Upper lobe of left lung (tissue), 6 donors: Measurements from ENCODE around the gene ALPI. TPM values are rescaled to one million over a fixed set of nuclear protein-coding genes. Genes with fewer than 3 reads are reported as not detected.

ENCODE experiments used
- ATAC-seq, 2 donors: fragments of 200-7000 bp; cut with Tn5 transposase; one replicate each; pipeline ENCODE4 v1.9.1; 2022; ENCODE audit warnings: mild to moderate bottlenecking in 2 of 2, moderate library complexity in 2 of 2; ENCODE audit not compliant: low FRiP score in 2 of 2
- DNase-seq, 2 donors: peaks; one replicate each; pipeline ENCODE4 v3.0.0-alpha.2; 2019 to 2020
- H3K27ac ChIP-seq, 4 donors: fragments of 200-600 bp; sonication (generic); one replicate each; pipeline ENCODE4 v1.5.1; 2016 to 2019
- H3K27me3 ChIP-seq, 4 donors: fragments of 200-600 bp; sonication (generic); one replicate each; pipeline ENCODE4 v1.5.1; 2017 to 2019
- H3K36me3 ChIP-seq, 4 donors: fragments of 200-600 bp; sonication (generic); one replicate each; pipeline ENCODE4 v1.5.1; 2016 to 2019
- H3K4me1 ChIP-seq, 4 donors: fragments of 200-600 bp; sonication (generic); one replicate each; pipeline ENCODE4 v1.5.1; 2018 to 2019
- H3K4me3 ChIP-seq, 4 donors: fragments of 200-600 bp; sonication (generic); one replicate each; pipeline ENCODE4 v1.5.1; 2017 to 2019; ENCODE audit warnings: mild to moderate bottlenecking in 2 of 4, moderate library complexity in 1 of 4
- H3K9me3 ChIP-seq, 4 donors: fragments of 200-600 bp; sonication (generic); one replicate each; pipeline ENCODE4 v1.5.1; 2018 to 2019
- EP300 ChIP-seq, 4 donors: sonication (generic); formaldehyde crosslinking; IDR thresholded peaks; one replicate each; pipeline ENCODE4 v1.5.1; 2017; ENCODE audit warnings: antibody characterized with exemption in 4 of 4, control low read depth in 2 of 4
- POLR2A ChIP-seq, 4 donors: fragments of 450-650 bp; IDR thresholded peaks; one replicate each; pipeline ENCODE4 v1.5.1; 2016 to 2017; ENCODE audit warnings: antibody characterized with exemption in 4 of 4, mild to moderate bottlenecking in 2 of 4
- POLR2AphosphoS5 ChIP-seq, 2 donors: sonication (generic); formaldehyde crosslinking; IDR thresholded peaks; one replicate each; pipeline ENCODE4 v1.5.1; 2017; ENCODE audit warnings: antibody characterized with exemption in 2 of 2
- WGBS, 2 donors: methylation state at CpG; one replicate each; pipeline ENCODE4 v1.1.5; 2017 to 2018; 5-methylcytosine and 5-hydroxymethylcytosine counted together
- total RNA-seq, 6 donors: library from RNA; depleted of rRNA in 4 of 6; stranded (reverse); fragments of >200 nt in 4 of 6; gene quantifications; one replicate each; pipeline versions ENCODE4 v1.1.0 to v1.2.1, GENCODE V29; 2016 to 2021
- TF ChIP-seq, protein P1 (sequence below), 6 experiments: fragments of 450-650 bp in 4 of 6; fragments of 200-600 bp in 2 of 6; sonication (generic) in 2 of 6; IDR thresholded peaks; one replicate each; pipeline ENCODE4 v1.5.1; 2016 to 2019; ENCODE audit warnings: antibody characterized with exemption in 6 of 6
- donor health status: DM: no; HTN: no; CAD: no; lungs with moderate emphysema.
- donor health status: DM: no; HTN: yes; CAD: no; lungs with severe emphysema.

ALPI gene
- total RNA-seq, 6 donors from 2014 or later = not detected

DNA sequence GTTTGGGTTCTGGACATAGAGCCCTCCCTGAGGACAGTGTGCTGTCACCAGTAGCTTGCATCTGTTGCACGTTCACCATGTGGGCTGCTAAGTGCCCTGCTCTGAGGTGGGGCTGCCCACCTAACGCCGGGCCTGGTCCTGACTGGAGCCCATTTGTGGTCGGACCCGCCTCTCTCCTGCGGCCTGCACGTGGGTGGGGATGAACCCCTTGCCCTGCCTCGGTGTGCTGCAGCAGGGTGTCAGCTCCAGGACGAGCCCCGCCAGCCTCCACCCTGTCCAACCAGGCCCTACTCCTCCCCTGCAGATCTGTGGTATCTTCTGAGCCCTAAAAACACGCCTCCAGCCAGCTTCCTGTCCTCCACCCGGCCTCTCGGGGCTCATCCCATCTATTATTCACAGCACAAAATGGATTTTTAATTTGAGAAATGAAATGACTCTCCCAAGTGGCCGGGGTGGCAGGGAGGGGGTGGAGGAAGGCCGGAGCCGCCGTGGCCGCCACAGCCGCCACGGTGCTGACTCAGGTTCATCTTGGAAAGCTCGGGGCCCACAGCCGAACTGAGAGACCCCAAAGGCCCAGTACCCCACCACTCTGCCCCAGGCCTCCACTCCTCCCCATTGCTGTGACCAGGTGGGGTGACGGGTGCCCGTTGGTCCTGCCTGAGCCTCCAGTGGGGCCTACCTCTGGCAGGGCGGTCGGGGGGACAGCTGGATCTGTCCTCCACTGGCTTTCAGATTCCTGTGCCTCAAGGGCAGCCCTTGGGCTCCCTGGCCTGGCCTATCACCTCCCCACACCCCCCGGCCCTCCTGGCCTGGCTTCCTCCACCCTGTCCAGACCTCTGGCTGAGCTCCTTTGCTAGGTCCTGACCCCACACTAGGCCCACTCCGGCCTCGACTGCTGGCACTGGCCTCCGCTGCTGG lies 34.5 kb downstream of the ALPI start:
- TF ChIP-seq, protein P1, sequence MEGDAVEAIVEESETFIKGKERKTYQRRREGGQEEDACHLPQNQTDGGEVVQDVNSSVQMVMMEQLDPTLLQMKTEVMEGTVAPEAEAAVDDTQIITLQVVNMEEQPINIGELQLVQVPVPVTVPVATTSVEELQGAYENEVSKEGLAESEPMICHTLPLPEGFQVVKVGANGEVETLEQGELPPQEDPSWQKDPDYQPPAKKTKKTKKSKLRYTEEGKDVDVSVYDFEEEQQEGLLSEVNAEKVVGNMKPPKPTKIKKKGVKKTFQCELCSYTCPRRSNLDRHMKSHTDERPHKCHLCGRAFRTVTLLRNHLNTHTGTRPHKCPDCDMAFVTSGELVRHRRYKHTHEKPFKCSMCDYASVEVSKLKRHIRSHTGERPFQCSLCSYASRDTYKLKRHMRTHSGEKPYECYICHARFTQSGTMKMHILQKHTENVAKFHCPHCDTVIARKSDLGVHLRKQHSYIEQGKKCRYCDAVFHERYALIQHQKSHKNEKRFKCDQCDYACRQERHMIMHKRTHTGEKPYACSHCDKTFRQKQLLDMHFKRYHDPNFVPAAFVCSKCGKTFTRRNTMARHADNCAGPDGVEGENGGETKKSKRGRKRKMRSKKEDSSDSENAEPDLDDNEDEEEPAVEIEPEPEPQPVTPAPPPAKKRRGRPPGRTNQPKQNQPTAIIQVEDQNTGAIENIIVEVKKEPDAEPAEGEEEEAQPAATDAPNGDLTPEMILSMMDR (IDR thresholded peaks at IDR 0.05) = no peak
- TF ChIP-seq POLR2AphosphoS5 (IDR thresholded peaks at IDR 0.05) (no peak), EP300 (IDR thresholded peaks at IDR 0.05) (no peak), POLR2A (IDR thresholded peaks at IDR 0.05) (no peak)
- Histone ChIP-seq H3K27ac (no peak overlapping the region), H3K27me3 (peaks cover 0 to 35% (median 22%) of the 10 kb centered on the region in 4 donors), H3K9me3 (no peaks in the 10 kb centered on the region), H3K4me3 (no peak overlapping the region), H3K36me3 (no peaks in the 10 kb centered on the region), H3K4me1 (peaks cover 7 to 26% (median 14%) of the 10 kb centered on the region in 4 donors)
- 81 to 84% methylated on average over 22 to 27 of the region's 30 CpGs for WGBS, 2 donors
- DNase-seq = no peak
- no peak for ATAC-seq

DNA sequence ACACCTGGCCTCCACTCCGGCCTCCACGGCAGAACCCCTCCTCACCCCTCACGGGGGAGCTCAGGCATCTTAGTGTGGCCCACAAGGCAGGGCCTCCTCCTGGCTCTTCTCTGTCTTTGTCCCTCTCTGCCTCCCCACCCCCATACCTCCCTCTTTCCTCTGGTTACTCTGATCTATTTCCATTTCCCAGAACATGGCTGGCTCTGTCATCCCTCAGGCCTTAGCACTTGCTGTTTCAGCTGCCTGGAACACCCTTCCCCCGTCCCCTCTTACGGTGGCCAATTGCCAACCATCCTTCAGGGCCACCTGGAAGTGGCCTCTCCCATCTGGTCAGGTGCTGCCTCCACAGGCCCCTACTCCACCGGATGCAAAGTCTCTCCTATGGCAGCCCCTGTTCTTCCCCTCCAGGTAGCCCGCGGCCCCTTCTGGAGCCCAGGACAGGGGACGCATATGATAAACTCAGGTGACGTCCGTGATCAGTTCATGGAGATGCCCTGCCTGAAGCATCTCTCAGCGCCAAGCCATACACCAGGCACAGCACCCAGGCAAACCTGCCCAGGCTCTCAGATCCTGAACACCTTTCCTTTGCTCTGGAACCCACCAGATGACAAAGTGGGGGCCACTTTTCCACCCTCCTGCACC lies 35.3 kb downstream of the ALPI start:
- Histone ChIP-seq H3K4me3 (no peak overlapping the region), H3K27me3 (peaks cover 0 to 27% (median 17%) of the 10 kb centered on the region in 4 donors), H3K27ac (no peak overlapping the region), H3K36me3 (no peaks in the 10 kb centered on the region), H3K9me3 (no peaks in the 10 kb centered on the region), H3K4me1 (peaks cover 7 to 18% (median 9%) of the 10 kb centered on the region in 4 donors)
- no peak for DNase-seq
- WGBS, 2 donors = 87 to 92% methylated on average over 12 of the region's 12 CpGs
- no peak for TF ChIP-seq POLR2A (IDR thresholded peaks at IDR 0.05)
- TF ChIP-seq EP300 (IDR thresholded peaks at IDR 0.05) = no peak
- TF ChIP-seq POLR2AphosphoS5 (IDR thresholded peaks at IDR 0.05) = no peak
- TF ChIP-seq, protein P1 (IDR thresholded peaks at IDR 0.05) = no peak
- ATAC-seq = no peak

DNA sequence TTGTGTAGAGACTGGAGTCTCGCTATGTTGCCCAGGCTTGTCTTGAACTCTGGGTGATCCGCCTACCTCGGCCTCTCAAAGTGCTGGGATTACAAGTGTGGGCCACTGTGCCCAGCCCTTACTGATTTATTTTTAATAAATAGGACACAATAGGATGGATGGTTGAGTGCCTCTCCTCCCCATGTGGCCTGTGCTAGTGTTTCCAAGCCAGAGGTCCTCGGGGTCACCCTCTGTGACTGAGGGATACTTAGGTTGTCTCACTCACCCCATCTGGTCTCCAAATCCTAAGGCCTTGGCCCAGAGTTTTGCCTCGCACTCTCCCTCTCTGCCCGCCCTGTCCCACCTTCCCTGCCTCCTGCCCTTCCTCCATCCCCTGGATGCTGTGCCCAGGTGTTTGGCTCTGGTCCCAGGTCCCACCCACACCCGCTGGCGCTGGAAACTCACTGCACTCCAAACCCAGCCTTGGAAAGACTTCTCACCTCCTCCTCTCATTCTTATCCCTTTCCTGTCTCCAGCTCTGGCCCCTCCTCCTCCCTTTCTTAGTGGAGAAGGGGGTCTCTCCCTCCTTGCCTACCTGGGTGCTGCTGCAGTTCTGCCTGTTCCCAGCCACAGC lies 36.4 kb downstream of the ALPI start:
- TF ChIP-seq EP300 (IDR thresholded peaks at IDR 0.05) = no peak
- TF ChIP-seq, protein P1 (IDR thresholded peaks at IDR 0.05) = no peak
- TF ChIP-seq POLR2AphosphoS5 (IDR thresholded peaks at IDR 0.05) = no peak
- TF ChIP-seq POLR2A (IDR thresholded peaks at IDR 0.05) = no peak
- DNase-seq (no peak), ATAC-seq (no peak)
- Histone ChIP-seq H3K4me3 (no peak overlapping the region), H3K27me3 (peaks cover 0 to 17% (median 6%) of the 10 kb centered on the region in 4 donors), H3K27ac (no peak overlapping the region), H3K9me3 (no peaks in the 10 kb centered on the region), H3K4me1 (peaks cover 0 to 8% (median 3%) of the 10 kb centered on the region in 4 donors), H3K36me3 (no peaks in the 10 kb centered on the region)
- WGBS, 2 donors = 67 to 69% methylated on average over 8 of the region's 8 CpGs

DNA sequence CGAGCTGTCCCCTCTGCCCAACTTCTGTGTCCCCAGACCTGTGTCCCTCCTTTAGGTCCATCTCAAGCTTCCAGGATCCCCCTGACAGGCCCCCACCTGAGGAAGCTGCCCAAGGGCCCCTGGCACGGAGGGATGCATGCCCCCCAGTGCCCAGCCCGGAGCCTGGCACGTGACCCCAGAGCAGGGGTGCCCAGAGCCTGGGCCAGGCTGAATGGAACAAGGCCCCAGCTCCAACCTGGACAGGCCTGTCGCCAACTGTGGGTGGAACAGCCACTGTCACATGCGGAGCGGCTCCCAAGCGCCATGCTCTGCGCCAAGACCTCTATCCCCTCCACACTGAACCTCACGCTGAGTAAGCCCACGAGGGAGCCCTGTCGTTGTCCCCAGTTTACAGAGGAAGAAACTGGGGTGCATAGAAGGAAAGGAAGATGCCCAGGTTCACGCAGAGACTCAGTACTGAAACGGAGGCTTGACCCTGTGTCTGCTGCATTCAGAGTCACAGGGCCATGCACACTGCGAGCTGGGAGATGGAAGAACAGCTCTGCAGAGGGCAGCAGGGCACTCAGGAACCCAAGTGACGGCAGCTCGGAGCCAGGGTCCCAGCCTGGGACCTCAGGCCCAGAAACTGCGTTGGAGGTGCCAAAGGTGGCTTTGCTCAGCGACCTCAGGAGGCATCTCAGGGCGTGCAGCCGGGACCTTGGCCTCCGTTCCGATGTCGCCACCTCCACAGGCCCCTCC lies 37.2 kb downstream of the ALPI start:
- no peak overlapping the region for H3K27ac ChIP-seq
- peaks cover 0 to 9% (median 3%) of the 10 kb centered on the region in 4 donors for H3K27me3 ChIP-seq
- no peak for DNase-seq
- WGBS, 2 donors = 81 to 91% methylated on average over 17 to 21 of the region's 24 CpGs
- H3K36me3 ChIP-seq = no peaks in the 10 kb centered on the region
- no peak for ATAC-seq
- H3K4me1 ChIP-seq = no peaks in the 10 kb centered on the region
- TF ChIP-seq POLR2A (IDR thresholded peaks at IDR 0.05) = no peak
- no peak for TF ChIP-seq EP300 (IDR thresholded peaks at IDR 0.05)
- TF ChIP-seq POLR2AphosphoS5 (IDR thresholded peaks at IDR 0.05) = no peak
- TF ChIP-seq, protein P1 (IDR thresholded peaks at IDR 0.05) = no peak
- H3K4me3 ChIP-seq = no peak overlapping the region
- H3K9me3 ChIP-seq = no peaks in the 10 kb centered on the region
